Stomach (tissue), 4 donors: ENCODE data around the gene CMTR2.

Source experiments
- EP300 ChIP-seq: sonication (generic); formaldehyde crosslinking; IDR thresholded peaks from one replicate; pipeline ENCODE4 v1.6.1; 2017; ENCODE audit warnings: antibody characterized with exemption
- POLR2A ChIP-seq, 4 donors: fragments of 450-650 bp; IDR thresholded peaks; one replicate each; pipeline ENCODE4 v1.6.1; 2016; ENCODE audit warnings: antibody characterized with exemption in 4 of 4, control low read depth in 2 of 4, mild to moderate bottlenecking in 1 of 4, moderate library complexity in 1 of 4
- POLR2AphosphoS5 ChIP-seq, 3 donors: sonication (generic); formaldehyde crosslinking; IDR thresholded peaks; one replicate each; pipeline ENCODE4 v1.6.1; 2016; ENCODE audit warnings: antibody characterized with exemption in 3 of 3
- TF ChIP-seq, protein P1 (sequence below), 7 experiments: fragments of 450-650 bp in 4 of 7; fragments of 200-600 bp in 3 of 7; sonication (generic) in 3 of 7; IDR thresholded peaks; one replicate each; pipeline ENCODE4 v1.5.1; 2016 to 2019; ENCODE audit warnings: antibody characterized with exemption in 7 of 7, control low read depth in 2 of 7, mild to moderate bottlenecking in 1 of 7

DNA sequence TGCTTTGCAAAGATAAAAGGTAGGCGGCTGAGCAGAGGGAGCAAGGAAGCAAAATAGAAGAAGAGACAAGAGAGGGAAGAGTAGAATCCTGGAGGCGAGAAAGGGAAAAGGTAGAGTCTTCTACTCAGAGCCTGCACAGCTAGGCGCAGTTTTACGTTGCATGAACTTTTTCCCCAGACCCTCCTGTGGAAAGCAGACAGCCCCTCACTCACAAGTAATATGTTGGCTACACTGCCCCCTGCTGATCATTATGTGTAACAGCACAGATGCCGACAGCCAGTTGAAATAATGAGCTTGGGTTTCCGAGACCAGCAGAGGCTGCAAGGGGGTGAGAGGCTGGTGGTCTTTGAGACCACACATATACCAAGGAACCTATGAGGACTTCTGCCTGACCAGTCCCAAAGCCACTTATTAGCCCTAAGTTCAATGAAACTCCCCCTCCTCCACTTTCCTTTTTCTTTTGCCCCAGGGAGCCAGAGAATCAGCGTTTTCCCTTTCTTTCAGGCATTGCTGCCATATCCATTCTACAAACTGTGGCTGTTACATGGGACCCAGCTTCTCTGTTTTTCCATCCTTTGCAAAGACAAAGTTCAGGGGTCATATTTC, 22.5 kb upstream of the CMTR2 start:
- TF ChIP-seq, protein P1, sequence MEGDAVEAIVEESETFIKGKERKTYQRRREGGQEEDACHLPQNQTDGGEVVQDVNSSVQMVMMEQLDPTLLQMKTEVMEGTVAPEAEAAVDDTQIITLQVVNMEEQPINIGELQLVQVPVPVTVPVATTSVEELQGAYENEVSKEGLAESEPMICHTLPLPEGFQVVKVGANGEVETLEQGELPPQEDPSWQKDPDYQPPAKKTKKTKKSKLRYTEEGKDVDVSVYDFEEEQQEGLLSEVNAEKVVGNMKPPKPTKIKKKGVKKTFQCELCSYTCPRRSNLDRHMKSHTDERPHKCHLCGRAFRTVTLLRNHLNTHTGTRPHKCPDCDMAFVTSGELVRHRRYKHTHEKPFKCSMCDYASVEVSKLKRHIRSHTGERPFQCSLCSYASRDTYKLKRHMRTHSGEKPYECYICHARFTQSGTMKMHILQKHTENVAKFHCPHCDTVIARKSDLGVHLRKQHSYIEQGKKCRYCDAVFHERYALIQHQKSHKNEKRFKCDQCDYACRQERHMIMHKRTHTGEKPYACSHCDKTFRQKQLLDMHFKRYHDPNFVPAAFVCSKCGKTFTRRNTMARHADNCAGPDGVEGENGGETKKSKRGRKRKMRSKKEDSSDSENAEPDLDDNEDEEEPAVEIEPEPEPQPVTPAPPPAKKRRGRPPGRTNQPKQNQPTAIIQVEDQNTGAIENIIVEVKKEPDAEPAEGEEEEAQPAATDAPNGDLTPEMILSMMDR (IDR thresholded peaks at IDR 0.05) = peak in 5 of 7 experiments; percentile 45 to 74 (median 63)
- TF ChIP-seq EP300 (no peak), POLR2AphosphoS5 (IDR thresholded peaks at IDR 0.05) (no peak), POLR2A (IDR thresholded peaks at IDR 0.05) (no peak)
